Gastroesophageal sphincter (tissue), 3 donors: Measurements from ENCODE around the gene SYNM.

ENCODE experiments used
- POLR2A ChIP-seq, 2 donors: fragments of 450-650 bp; IDR thresholded peaks; one replicate each; pipeline ENCODE4 v1.6.1; 2017; ENCODE audit warnings: antibody characterized with exemption in 2 of 2, mild to moderate bottlenecking in 2 of 2, moderate library complexity in 1 of 2
- POLR2AphosphoS5 ChIP-seq: sonication (generic); formaldehyde crosslinking; IDR thresholded peaks from one replicate; pipeline ENCODE4 v1.6.1; 2017; ENCODE audit warnings: antibody characterized with exemption
- TF ChIP-seq, protein P1 (sequence below), 4 experiments: fragments of 200-600 bp in 2 of 4; fragments of 450-650 bp in 2 of 4; sonication (generic) in 1 of 4; IDR thresholded peaks; one replicate each; pipeline ENCODE4 v1.5.1; 2017 to 2019; ENCODE audit warnings: antibody characterized with exemption in 4 of 4, mild to moderate bottlenecking in 2 of 4, moderate library complexity in 2 of 4

DNA sequence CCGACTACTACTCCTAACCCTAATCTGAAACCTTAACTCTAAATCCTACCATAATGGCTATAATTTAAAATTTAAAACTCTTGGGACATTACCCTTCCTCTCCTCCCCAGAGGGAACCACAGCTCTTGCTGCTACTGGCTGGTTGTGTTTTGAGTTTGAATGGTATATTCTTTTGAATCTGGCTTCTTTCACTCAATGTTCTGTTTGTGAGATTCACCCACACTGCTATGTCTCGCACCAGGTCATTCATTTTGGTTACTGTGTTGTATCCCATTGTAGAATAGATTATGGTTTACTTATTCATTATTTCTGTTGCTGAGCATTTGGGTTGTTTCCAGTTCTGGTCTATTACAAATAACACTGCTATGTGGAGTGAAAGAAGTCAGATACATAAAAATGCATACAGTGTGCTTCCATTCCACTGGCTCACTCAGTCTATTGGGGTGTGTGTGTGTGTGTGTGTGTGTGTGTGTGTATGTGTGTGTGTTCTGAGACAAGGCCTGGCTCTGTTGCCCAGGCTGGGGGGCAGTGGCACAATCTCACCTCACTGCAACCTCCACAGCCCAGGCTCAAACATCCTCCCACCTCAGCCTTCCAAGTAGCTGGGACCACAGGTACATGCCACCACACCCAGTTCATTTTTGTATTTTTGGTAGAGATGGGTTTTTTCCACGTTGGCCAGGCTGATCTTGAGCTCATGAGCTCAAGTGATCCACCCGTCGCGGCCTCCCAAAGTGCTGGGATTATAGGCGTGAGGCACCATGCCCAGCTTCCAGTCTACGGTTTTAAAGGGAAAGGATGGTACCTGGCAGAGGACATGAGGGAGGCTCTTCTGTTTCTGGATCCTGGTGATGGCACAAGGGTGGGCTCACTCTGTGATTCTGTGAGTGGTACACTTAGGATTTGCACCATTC, 19.2 kb upstream of the SYNM start:
- TF ChIP-seq, protein P1, sequence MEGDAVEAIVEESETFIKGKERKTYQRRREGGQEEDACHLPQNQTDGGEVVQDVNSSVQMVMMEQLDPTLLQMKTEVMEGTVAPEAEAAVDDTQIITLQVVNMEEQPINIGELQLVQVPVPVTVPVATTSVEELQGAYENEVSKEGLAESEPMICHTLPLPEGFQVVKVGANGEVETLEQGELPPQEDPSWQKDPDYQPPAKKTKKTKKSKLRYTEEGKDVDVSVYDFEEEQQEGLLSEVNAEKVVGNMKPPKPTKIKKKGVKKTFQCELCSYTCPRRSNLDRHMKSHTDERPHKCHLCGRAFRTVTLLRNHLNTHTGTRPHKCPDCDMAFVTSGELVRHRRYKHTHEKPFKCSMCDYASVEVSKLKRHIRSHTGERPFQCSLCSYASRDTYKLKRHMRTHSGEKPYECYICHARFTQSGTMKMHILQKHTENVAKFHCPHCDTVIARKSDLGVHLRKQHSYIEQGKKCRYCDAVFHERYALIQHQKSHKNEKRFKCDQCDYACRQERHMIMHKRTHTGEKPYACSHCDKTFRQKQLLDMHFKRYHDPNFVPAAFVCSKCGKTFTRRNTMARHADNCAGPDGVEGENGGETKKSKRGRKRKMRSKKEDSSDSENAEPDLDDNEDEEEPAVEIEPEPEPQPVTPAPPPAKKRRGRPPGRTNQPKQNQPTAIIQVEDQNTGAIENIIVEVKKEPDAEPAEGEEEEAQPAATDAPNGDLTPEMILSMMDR (IDR thresholded peaks at IDR 0.05), result no peak
- TF ChIP-seq POLR2AphosphoS5 (no peak), POLR2A (IDR thresholded peaks at IDR 0.05) (no peak)
